Lower lobe of right lung (tissue), 2 donors: ENCODE data around the gene B3GALT4. TPM values are rescaled to one million over a fixed set of nuclear protein-coding genes. Genes with fewer than 3 reads are reported as not detected.

ENCODE experiments used
- ATAC-seq, 2 donors: fragments of 200-7000 bp; cut with Tn5 transposase; one replicate each; pipeline ENCODE4 v1.9.1; 2020 to 2022; ENCODE audit warnings: mild to moderate bottlenecking in 2 of 2, moderate library complexity in 2 of 2
- DNase-seq: peaks from one replicate; pipeline ENCODE4 v3.0.0-alpha.2; 2020
- H3K27ac ChIP-seq: fragments of 200-600 bp; one replicate; pipeline ENCODE4 v1.8.0; 2022
- H3K27me3 ChIP-seq: fragments of 200-600 bp; one replicate; pipeline ENCODE4 v1.8.0; 2022; ENCODE audit warnings: low read depth
- H3K36me3 ChIP-seq: fragments of 200-600 bp; one replicate; pipeline ENCODE4 v1.8.0; 2022; ENCODE audit warnings: mild to moderate bottlenecking
- H3K4me1 ChIP-seq: fragments of 200-600 bp; one replicate; pipeline ENCODE4 v1.8.0; 2022
- H3K4me3 ChIP-seq: fragments of 200-600 bp; one replicate; pipeline ENCODE4 v1.8.0; 2022; ENCODE audit warnings: mild to moderate bottlenecking
- H3K9me3 ChIP-seq: fragments of 200-600 bp; one replicate; pipeline ENCODE4 v1.8.0; 2022
- CTCF ChIP-seq: fragments of 200-600 bp; IDR thresholded peaks from one replicate; pipeline ENCODE4 v1.8.0; 2022; ENCODE audit warnings: antibody characterized with exemption, mild to moderate bottlenecking
- intact Hi-C: fragments of 100-400 bp; cut with DNase I; formaldehyde crosslinking; loops from one replicate; pipeline ENCODE4 v1.11.0; 2022
- total RNA-seq: library from RNA; stranded (reverse); fragmentation: NEBNext Ultra II Directional; extraction: Animal tissue kit (Norgen Biotek cat#: 25700); gene quantifications from one replicate; pipeline ENCODE4 v1.2.1, GENCODE V29; 2021
- donor health status: DM: no; HTN: yes; CAD: no; lungs with severe emphysema.

The B3GALT4 gene
- total RNA-seq, 1 donor from 2014 or later: 19.6 TPM

- H3K27me3 ChIP-seq: no peaks in the 10 kb centered on the region
- no peak for TF ChIP-seq CTCF
- H3K27ac ChIP-seq: peak overlapping the region; percentile 98
- peak overlapping the region; percentile 96 for H3K4me3 ChIP-seq
- peaks cover 46% of the 10 kb centered on the region for H3K36me3 ChIP-seq
- intact Hi-C loops: no loop called here
- ATAC-seq (peak; percentile 58 to 61), DNase-seq (peak; percentile 87)
- peaks cover 48% of the 10 kb centered on the region for H3K4me1 ChIP-seq
- H3K9me3 ChIP-seq: no peaks in the 10 kb centered on the region
Observed at GRCh38 chr6:33312361-33313104, 35.6 kb downstream of the B3GALT4 start.

GRCh38 chr6:33313105-33313708 is 36.3 kb downstream of the B3GALT4 start:
- Histone ChIP-seq H3K27me3 (no peaks in the 10 kb centered on the region), H3K4me1 (peaks cover 50% of the 10 kb centered on the region), H3K4me3 (peak overlapping the region; percentile 96), H3K27ac (peak overlapping the region; percentile 98), H3K36me3 (peaks cover 40% of the 10 kb centered on the region), H3K9me3 (no peaks in the 10 kb centered on the region)
- intact Hi-C loops: no loop called here
- ATAC-seq: peak; percentile 15 to 21
- peak; percentile 83 for DNase-seq
- no peak for TF ChIP-seq CTCF

GRCh38 chr6:33313709-33314514 is 37.0 kb downstream of the B3GALT4 start, which contains the start of gene TAPBP:
TSS of gene TAPBP (minus strand) at chr6:33314078. CDS start at chr6:33314041, 37 bp downstream.
- Histone ChIP-seq H3K27ac (peak within 1 kb of the TSS; percentile 98), H3K27me3 (no peaks in the 10 kb centered on the region), H3K4me1 (peaks cover 57% of the 10 kb centered on the region), H3K9me3 (no peaks in the 10 kb centered on the region), H3K36me3 (peaks cover 36% of the 10 kb centered on the region), H3K4me3 (peak within 1 kb of the TSS; percentile 96)
- ATAC-seq (peak; percentile 38 to 62), DNase-seq (peak; percentile 72)
- intact Hi-C loops: no loop called here
- no peak for TF ChIP-seq CTCF

GRCh38 chr6:33314515-33314942 is 37.6 kb downstream of the B3GALT4 start:
- no peaks in the 10 kb centered on the region for H3K27me3 ChIP-seq
- TF ChIP-seq CTCF: no peak
- peak overlapping the region; percentile 96 for H3K4me3 ChIP-seq
- intact Hi-C loops: no loop called here
- DNase-seq (peak; percentile 76), ATAC-seq (peak; percentile 65 to 67)
- H3K36me3 ChIP-seq: peaks cover 36% of the 10 kb centered on the region
- no peaks in the 10 kb centered on the region for H3K9me3 ChIP-seq
- peak overlapping the region; percentile 98 for H3K27ac ChIP-seq
- peaks cover 63% of the 10 kb centered on the region for H3K4me1 ChIP-seq
